Kidney (tissue), 14 donors: ENCODE measurements around the gene TTYH1. TPM values are rescaled to one million over a fixed set of nuclear protein-coding genes. Genes with fewer than 3 reads are reported as not detected.

Experiments used
- DNase-seq, 5 donors: peaks; one replicate each; pipeline ENCODE4 v3.0.0-alpha.2; 2013 to 2020
- FAIRE-seq: peaks from 2 replicates; lab custom pipeline; 2012; peaks lifted over from hg19 to GRCh38; lab: Jason Lieb, UNC
- H3K27ac ChIP-seq, 2 donors: one replicate each; pipeline ENCODE4 v1.7.0; 2013; ENCODE audit warnings: low read depth in 2 of 2, low read length in 2 of 2, inconsistent platforms in 1 of 2
- H3K27me3 ChIP-seq: one replicate; pipeline ENCODE4 v1.7.1; 2013; ENCODE audit warnings: low read length, inconsistent platforms; ENCODE audit not compliant: control insufficient read depth, insufficient read depth
- H3K36me3 ChIP-seq, 3 donors: one replicate each; pipeline versions ENCODE4 v1.7.0 to v1.7.1; 2013; ENCODE audit warnings: low read length in 3 of 3, control low read depth in 1 of 3, inconsistent platforms in 1 of 3; ENCODE audit not compliant: insufficient read depth in 3 of 3, control insufficient read depth in 2 of 3
- H3K4me1 ChIP-seq, 3 donors: one replicate each; pipeline versions ENCODE4 v1.7.0 to v1.7.1; 2013; ENCODE audit warnings: low read length in 3 of 3, inconsistent platforms in 1 of 3, low read depth in 1 of 3; ENCODE audit not compliant: control insufficient read depth in 2 of 3, insufficient read depth in 2 of 3
- H3K4me3 ChIP-seq, 3 donors: one replicate each; pipeline versions ENCODE4 v1.7.0 to v1.8.1; 2013; ENCODE audit warnings: low read length in 3 of 3, control low read depth in 1 of 3, inconsistent platforms in 1 of 3
- H3K9ac ChIP-seq, 3 donors: one replicate each; pipeline versions ENCODE4 v1.7.0 to v1.7.1; 2013; ENCODE audit warnings: low read length in 3 of 3, control low read depth in 1 of 3, inconsistent platforms in 1 of 3
- H3K9me3 ChIP-seq, 3 donors: one replicate each; pipeline versions ENCODE4 v1.7.0 to v1.7.1; 2013; ENCODE audit warnings: low read length in 3 of 3, control low read depth in 1 of 3, inconsistent platforms in 1 of 3; ENCODE audit not compliant: control insufficient read depth in 2 of 3, insufficient read depth in 1 of 3
- CTCF ChIP-seq: IDR thresholded peaks from 3 replicates; pipeline ENCODE4 v1.5.1; 2012; ENCODE audit warnings: mild to moderate bottlenecking, moderate library complexity, borderline replicate concordance; ENCODE audit not compliant: insufficient read depth; ENCODE audit errors: extremely low read depth
- intact Hi-C: fragments of 100-400 bp; cut with DNase I; formaldehyde crosslinking; loops from one replicate; pipeline ENCODE4 v1.11.1; 2022
- polyA plus RNA-seq: library from polyadenylated mRNA; stranded (reverse); fragments of 350-450 nt; fragmentation: Illumina TruSeq; extraction: RNeasy Lipid Tissue Mini Kit (QIAGEN cat#74804); gene quantifications from one replicate; pipeline ENCODE4 v1.2.3, GENCODE V29; 2014; ENCODE audit warnings: low read depth, low replicate concordance; ENCODE audit not compliant: insufficient read depth
- total RNA-seq: library from RNA; stranded (reverse); fragmentation: NEBNext Ultra II Directional; extraction: Animal tissue kit (Norgen Biotek cat#: 25700); gene quantifications from one replicate; pipeline ENCODE4 v1.2.1, GENCODE V29; 2021
- donor health status: control.
- donor health status: control.
- donor health status: control.
- donor health status: control.
- donor health status: control.
- donor health status: DM: yes; HTN: yes; CAD: no.
- donor health status: Normal renal cell carcinoma (clear cell type).

Gene TTYH1
- total and polyA plus RNA-seq, 2 donors from 2014 or later, result 1.5 to 1.9 TPM

DNA sequence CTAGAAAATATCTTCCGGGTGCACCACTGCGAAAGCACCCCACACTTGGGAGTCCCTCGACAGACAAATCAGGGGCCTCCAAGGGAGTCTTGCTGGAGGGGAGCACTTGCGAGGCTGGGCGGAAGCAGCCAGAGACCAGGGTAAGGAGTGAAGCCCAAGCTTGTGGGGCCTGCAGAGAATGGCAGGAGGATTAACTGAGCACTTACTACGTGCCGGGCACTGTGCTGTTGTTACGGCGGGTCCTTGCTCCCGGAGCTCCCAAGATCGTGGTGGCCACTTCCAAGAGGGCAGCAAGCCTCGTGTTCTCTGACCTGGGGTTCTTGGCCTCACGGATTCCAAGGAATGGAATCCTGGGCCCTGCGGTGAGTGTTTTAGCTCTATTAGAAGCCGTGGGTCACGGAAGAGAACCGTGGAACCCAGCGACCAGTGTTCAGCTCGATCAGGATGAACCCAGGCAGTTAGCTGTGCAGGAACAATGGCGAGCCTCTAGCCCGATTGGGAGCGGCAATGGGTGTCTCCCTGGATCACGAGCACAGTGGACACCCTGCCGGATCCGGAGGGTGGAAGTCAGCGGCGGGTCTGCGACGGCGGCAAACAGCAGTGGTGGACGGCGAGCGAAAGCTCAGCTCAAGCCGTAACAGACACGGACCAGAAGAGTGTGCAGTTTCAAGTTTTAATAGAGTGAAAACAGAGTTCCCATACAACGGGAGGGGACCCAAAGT lies 9.6 kb downstream of the TTYH1 start:
- H3K9ac ChIP-seq, result no peak overlapping the region
- no peak for DNase-seq
- no peaks in the 10 kb centered on the region for H3K36me3 ChIP-seq
- TF ChIP-seq CTCF, result no peak
- no peak overlapping the region for H3K4me3 ChIP-seq
- no peaks in the 10 kb centered on the region for H3K4me1 ChIP-seq
- no peak for FAIRE-seq
- H3K27me3 ChIP-seq, result no peaks in the 10 kb centered on the region
- intact Hi-C loops, result no loop called here
- no peak overlapping the region for H3K27ac ChIP-seq
- H3K9me3 ChIP-seq, result no peaks in the 10 kb centered on the region

- Histone ChIP-seq H3K9me3 (no peaks in the 10 kb centered on the region), H3K27ac (no peak overlapping the region), H3K27me3 (no peaks in the 10 kb centered on the region), H3K4me3 (no peak overlapping the region), H3K4me1 (no peaks in the 10 kb centered on the region), H3K9ac (no peak overlapping the region), H3K36me3 (no peaks in the 10 kb centered on the region)
- DNase-seq (no peak), FAIRE-seq (no peak)
- no peak for TF ChIP-seq CTCF
- intact Hi-C loops, result no loop called here
These were observed 10.1 kb downstream of the TTYH1 start for GRCh38 chr19:54425382-54425723.

DNA sequence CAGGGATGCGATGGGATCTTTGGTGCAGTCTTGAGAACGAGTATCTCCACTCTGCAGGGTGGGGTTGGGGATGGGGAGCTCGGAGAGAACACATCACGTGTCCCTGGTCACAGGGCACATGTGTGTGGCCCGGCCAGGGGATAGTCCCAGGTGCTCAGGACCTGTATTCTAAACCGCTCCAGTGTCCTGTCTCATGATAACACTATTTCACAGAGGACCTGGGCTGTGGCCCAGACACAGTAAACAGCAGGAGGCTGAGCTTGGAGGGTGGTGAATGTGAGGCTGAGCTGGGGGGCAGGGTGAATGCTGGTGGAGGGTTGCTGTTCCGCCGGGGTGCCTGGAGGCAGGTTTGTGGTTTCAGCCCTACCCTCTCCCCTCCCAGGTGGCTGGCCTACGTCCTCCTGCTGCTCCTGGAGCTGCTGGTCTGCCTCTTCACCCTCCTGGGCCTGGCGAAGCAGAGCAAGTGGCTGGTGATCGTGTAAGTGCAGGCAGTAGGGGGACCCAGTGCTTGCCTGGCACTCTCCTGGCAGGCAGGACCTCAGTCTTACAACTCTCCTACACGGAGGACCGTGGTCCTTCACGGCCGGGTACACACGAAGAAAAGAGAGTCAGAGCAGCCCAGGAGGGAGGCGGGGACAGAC lies 11.1 kb downstream of the TTYH1 start:
- intact Hi-C loops, result no loop called here

More for the DNA sequence above, 11.1 kb downstream of the TTYH1 start:
- DNase-seq, result peak in 1 of 5 donors; percentile 49
- no peak for TF ChIP-seq CTCF
- Histone ChIP-seq H3K36me3 (no peaks in the 10 kb centered on the region), H3K27me3 (no peaks in the 10 kb centered on the region), H3K9ac (no peak overlapping the region), H3K27ac (no peak overlapping the region), H3K4me1 (no peaks in the 10 kb centered on the region), H3K9me3 (no peaks in the 10 kb centered on the region), H3K4me3 (no peak overlapping the region)
- no peak for FAIRE-seq
